Duodenal mucosa (tissue), 2 donors: Measurements from ENCODE around the gene RFC4.
A peak's percentile ranks its signal among the peaks of the same experiment; 100 is the strongest.
"Not testable (repeated sequence)": the region's sequence is repeated elsewhere in the genome, so short reads cannot be mapped to it uniquely, and the experiment has no call there.

ENCODE experiments used
- H3K27ac ChIP-seq: one replicate; pipeline ENCODE4 v1.7.0; 2013; ENCODE audit warnings: low read depth, low read length
- H3K27me3 ChIP-seq, 2 donors: one replicate each; pipeline ENCODE4 v1.7.0; 2013; ENCODE audit warnings: low read length in 2 of 2, control low read depth in 1 of 2; ENCODE audit not compliant: insufficient read depth in 2 of 2, control insufficient read depth in 1 of 2
- H3K36me3 ChIP-seq, 2 donors: one replicate each; pipeline ENCODE4 v1.7.0; 2013; ENCODE audit warnings: low read length in 2 of 2, control low read depth in 1 of 2; ENCODE audit not compliant: insufficient read depth in 2 of 2, control insufficient read depth in 1 of 2
- H3K4me1 ChIP-seq, 2 donors: one replicate each; pipeline ENCODE4 v1.7.0; 2013; ENCODE audit warnings: low read length in 2 of 2, control low read depth in 1 of 2; ENCODE audit not compliant: insufficient read depth in 2 of 2, control insufficient read depth in 1 of 2
- H3K4me3 ChIP-seq, 2 donors: one replicate each; pipeline ENCODE4 v1.7.0; 2013; ENCODE audit warnings: low read length in 2 of 2, low read depth in 1 of 2
- H3K9ac ChIP-seq, 2 donors: one replicate each; pipeline ENCODE4 v1.7.0; 2013; ENCODE audit warnings: low read length in 2 of 2, low read depth in 1 of 2
- H3K9me3 ChIP-seq, 2 donors: one replicate each; pipeline ENCODE4 v1.7.0; 2013; ENCODE audit warnings: low read length in 2 of 2, control low read depth in 1 of 2; ENCODE audit not compliant: control insufficient read depth in 1 of 2

RFC4 gene, protein sequence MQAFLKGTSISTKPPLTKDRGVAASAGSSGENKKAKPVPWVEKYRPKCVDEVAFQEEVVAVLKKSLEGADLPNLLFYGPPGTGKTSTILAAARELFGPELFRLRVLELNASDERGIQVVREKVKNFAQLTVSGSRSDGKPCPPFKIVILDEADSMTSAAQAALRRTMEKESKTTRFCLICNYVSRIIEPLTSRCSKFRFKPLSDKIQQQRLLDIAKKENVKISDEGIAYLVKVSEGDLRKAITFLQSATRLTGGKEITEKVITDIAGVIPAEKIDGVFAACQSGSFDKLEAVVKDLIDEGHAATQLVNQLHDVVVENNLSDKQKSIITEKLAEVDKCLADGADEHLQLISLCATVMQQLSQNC

GRCh38 chr3:186806089-186807055 lies at the start of gene RFC4:
RFC4 (minus strand) TSS chr3:186806482; CDS start chr3:186804713, 1,769 bp downstream.
- Histone ChIP-seq H3K27ac (peak within 1 kb of the TSS; percentile 91), H3K9me3 (no peaks in the 10 kb centered on the region), H3K9ac (peak within 1 kb of the TSS; percentile 81 to 86), H3K36me3 (peaks cover 0 to 5% of the 10 kb centered on the region in 2 donors), H3K27me3 (no peaks in the 10 kb centered on the region), H3K4me3 (peak within 1 kb of the TSS; percentile 97 to 98), H3K4me1 (peaks cover 10 to 18% of the 10 kb centered on the region in 2 donors)

GRCh38 chr3:186854954-186855353 lies 48.7 kb upstream of the RFC4 start:
- no peaks in the 10 kb centered on the region for H3K9me3 ChIP-seq
- H3K27ac ChIP-seq: no peak overlapping the region
- H3K4me3 ChIP-seq: no peak overlapping the region
- H3K27me3 ChIP-seq: no peaks in the 10 kb centered on the region
- no peaks in the 10 kb centered on the region for H3K4me1 ChIP-seq
- H3K9ac ChIP-seq: no peak overlapping the region
- H3K36me3 ChIP-seq: no peaks in the 10 kb centered on the region

DNA sequence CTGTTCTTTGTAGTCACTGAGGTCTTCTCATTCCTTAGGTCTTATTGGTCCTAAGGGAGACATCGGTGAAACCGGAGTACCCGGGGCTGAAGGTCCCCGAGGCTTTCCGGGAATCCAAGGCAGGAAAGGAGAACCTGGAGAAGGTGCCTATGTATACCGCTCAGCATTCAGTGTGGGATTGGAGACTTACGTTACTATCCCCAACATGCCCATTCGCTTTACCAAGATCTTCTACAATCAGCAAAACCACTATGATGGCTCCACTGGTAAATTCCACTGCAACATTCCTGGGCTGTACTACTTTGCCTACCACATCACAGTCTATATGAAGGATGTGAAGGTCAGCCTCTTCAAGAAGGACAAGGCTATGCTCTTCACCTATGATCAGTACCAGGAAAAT lies 47.9 kb upstream of the RFC4 start:
- no peaks in the 10 kb centered on the region for H3K36me3 ChIP-seq
- no peak overlapping the region for H3K4me3 ChIP-seq
- no peak overlapping the region for H3K9ac ChIP-seq
- H3K27ac ChIP-seq: no peak overlapping the region
- no peaks in the 10 kb centered on the region for H3K4me1 ChIP-seq
- no peaks in the 10 kb centered on the region for H3K9me3 ChIP-seq
- no peaks in the 10 kb centered on the region for H3K27me3 ChIP-seq

DNA sequence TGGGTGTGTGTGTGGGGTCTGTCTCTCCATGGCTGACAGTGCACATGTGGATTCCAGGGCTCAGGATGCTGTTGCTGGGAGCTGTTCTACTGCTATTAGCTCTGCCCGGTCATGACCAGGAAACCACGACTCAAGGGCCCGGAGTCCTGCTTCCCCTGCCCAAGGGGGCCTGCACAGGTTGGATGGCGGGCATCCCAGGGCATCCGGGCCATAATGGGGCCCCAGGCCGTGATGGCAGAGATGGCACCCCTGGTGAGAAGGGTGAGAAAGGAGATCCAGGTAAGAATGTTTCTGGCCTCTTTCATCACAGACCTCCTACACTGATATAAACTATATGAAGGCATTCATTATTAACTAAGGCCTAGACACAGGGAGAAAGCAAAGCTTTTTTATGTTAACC lies 46.7 kb upstream of the RFC4 start:
- no peak overlapping the region for H3K27ac ChIP-seq
- H3K36me3 ChIP-seq: no peaks in the 10 kb centered on the region
- H3K27me3 ChIP-seq: no peaks in the 10 kb centered on the region
- no peaks in the 10 kb centered on the region for H3K9me3 ChIP-seq
- no peaks in the 10 kb centered on the region for H3K4me1 ChIP-seq
- H3K9ac ChIP-seq: no peak overlapping the region
- H3K4me3 ChIP-seq: no peak overlapping the region

GRCh38 chr3:186851835-186852234 lies 45.6 kb upstream of the RFC4 start:
- H3K27ac ChIP-seq, H3K4me1 ChIP-seq, H3K9ac ChIP-seq: not testable (repeated sequence)

GRCh38 chr3:186849374-186849975 lies 43.2 kb upstream of the RFC4 start:
- no peak overlapping the region for H3K4me3 ChIP-seq
- H3K9ac ChIP-seq: no peak overlapping the region
- no peaks in the 10 kb centered on the region for H3K9me3 ChIP-seq
- H3K4me1 ChIP-seq: no peaks in the 10 kb centered on the region
- no peaks in the 10 kb centered on the region for H3K36me3 ChIP-seq
- H3K27me3 ChIP-seq: peaks cover 0 to 3% of the 10 kb centered on the region in 2 donors
- H3K27ac ChIP-seq: no peak overlapping the region

More at GRCh38 chr3:186851835-186852234, 45.6 kb upstream of the RFC4 start:
- H3K36me3 ChIP-seq, H3K4me3 ChIP-seq, H3K9me3 ChIP-seq, H3K27me3 ChIP-seq: not testable (repeated sequence)

- no peaks in the 10 kb centered on the region for H3K36me3 ChIP-seq
- H3K4me1 ChIP-seq: no peaks in the 10 kb centered on the region
- H3K4me3 ChIP-seq: no peak overlapping the region
- no peak overlapping the region for H3K9ac ChIP-seq
- H3K9me3 ChIP-seq: no peaks in the 10 kb centered on the region
- peaks cover 0 to 3% of the 10 kb centered on the region in 2 donors for H3K27me3 ChIP-seq
- H3K27ac ChIP-seq: no peak overlapping the region
Measured at GRCh38 chr3:186847437-186847836, 41.2 kb upstream of the RFC4 start.

- peaks cover 0 to 3% of the 10 kb centered on the region in 2 donors for H3K27me3 ChIP-seq
- no peak overlapping the region for H3K27ac ChIP-seq
- no peak overlapping the region for H3K9ac ChIP-seq
- H3K4me1 ChIP-seq: no peaks in the 10 kb centered on the region
- H3K9me3 ChIP-seq: no peaks in the 10 kb centered on the region
- no peaks in the 10 kb centered on the region for H3K36me3 ChIP-seq
- no peak overlapping the region for H3K4me3 ChIP-seq
Measured at GRCh38 chr3:186845756-186846155, 39.5 kb upstream of the RFC4 start.

- no peaks in the 10 kb centered on the region for H3K36me3 ChIP-seq
- no peak overlapping the region for H3K4me3 ChIP-seq
- no peak overlapping the region for H3K27ac ChIP-seq
- peaks cover 0 to 3% of the 10 kb centered on the region in 2 donors for H3K27me3 ChIP-seq
- H3K9me3 ChIP-seq: no peaks in the 10 kb centered on the region
- H3K4me1 ChIP-seq: no peaks in the 10 kb centered on the region
- H3K9ac ChIP-seq: no peak overlapping the region
Measured at GRCh38 chr3:186844908-186845307, 38.6 kb upstream of the RFC4 start.

- Histone ChIP-seq H3K36me3 (no peaks in the 10 kb centered on the region), H3K9me3 (no peaks in the 10 kb centered on the region), H3K27me3 (peaks cover 0 to 3% of the 10 kb centered on the region in 2 donors)
Measured at GRCh38 chr3:186843039-186843432, 36.8 kb upstream of the RFC4 start.

More at GRCh38 chr3:186843039-186843432, 36.8 kb upstream of the RFC4 start:
- no peaks in the 10 kb centered on the region for H3K4me1 ChIP-seq
- no peak overlapping the region for H3K27ac ChIP-seq
- no peak overlapping the region for H3K4me3 ChIP-seq
- no peak overlapping the region for H3K9ac ChIP-seq
